ENCODE measurements around the gene PRLR. TPM values are rescaled to one million over a fixed set of nuclear protein-coding genes. Genes with fewer than 3 reads are reported as not detected.

The PRLR gene
- total RNA-seq, 2 donors from 2014 or later, result 4.1 to 6.5 TPM

DNA sequence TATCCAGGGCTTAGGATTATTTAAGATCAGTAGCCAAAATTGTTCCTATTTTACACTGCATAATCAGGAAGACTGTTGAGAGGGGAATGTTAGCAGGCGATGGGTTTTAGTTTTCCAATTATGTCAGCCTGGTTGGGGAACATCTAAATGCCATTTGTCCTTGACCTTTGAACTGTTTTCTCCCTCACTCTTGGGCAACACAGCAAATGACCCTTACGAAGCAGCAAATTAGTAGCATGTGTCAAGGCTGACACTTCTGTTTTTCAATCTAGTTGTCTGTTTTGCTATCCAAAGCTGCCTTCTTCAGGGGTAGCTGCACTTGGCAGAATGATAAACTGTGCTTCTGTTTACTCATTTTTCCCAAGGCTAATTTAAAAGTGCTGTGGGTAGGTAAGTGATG is 104.5 kb downstream of the PRLR start:
- H3K27me3 Mint-ChIP-seq (ENCODE audit: insufficient read depth), result no peaks in the 10 kb centered on the region
- no peaks in the 10 kb centered on the region for H3K9me3 Mint-ChIP-seq
- H3K36me3 Mint-ChIP-seq (ENCODE audit: low read depth), result no peaks in the 10 kb centered on the region
- Histone ChIP-seq H3K4me1 (ENCODE audit: control insufficient read depth, insufficient read depth, low read length) (no peaks in the 10 kb centered on the region), H3K27ac (ENCODE audit: low read depth, low read length) (no peak overlapping the region), H3K27me3 (ENCODE audit: control insufficient read depth, insufficient read depth, low read length, poor library complexity, severe bottlenecking) (no peaks in the 10 kb centered on the region), H3K4me3 (ENCODE audit: low read length) (no peak overlapping the region), H3K36me3 (ENCODE audit: control insufficient read depth, insufficient read depth, low read length) (no peaks in the 10 kb centered on the region), H3K9ac (ENCODE audit: extremely low read depth, low read length, poor library complexity, severe bottlenecking) (no peak overlapping the region), H3K9me3 (ENCODE audit: control insufficient read depth, low read length) (no peaks in the 10 kb centered on the region)
- TF ChIP-seq, protein P1, sequence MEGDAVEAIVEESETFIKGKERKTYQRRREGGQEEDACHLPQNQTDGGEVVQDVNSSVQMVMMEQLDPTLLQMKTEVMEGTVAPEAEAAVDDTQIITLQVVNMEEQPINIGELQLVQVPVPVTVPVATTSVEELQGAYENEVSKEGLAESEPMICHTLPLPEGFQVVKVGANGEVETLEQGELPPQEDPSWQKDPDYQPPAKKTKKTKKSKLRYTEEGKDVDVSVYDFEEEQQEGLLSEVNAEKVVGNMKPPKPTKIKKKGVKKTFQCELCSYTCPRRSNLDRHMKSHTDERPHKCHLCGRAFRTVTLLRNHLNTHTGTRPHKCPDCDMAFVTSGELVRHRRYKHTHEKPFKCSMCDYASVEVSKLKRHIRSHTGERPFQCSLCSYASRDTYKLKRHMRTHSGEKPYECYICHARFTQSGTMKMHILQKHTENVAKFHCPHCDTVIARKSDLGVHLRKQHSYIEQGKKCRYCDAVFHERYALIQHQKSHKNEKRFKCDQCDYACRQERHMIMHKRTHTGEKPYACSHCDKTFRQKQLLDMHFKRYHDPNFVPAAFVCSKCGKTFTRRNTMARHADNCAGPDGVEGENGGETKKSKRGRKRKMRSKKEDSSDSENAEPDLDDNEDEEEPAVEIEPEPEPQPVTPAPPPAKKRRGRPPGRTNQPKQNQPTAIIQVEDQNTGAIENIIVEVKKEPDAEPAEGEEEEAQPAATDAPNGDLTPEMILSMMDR (conservative IDR thresholded peaks at IDR 0.05), result no peak
- peaks cover 5% of the 10 kb centered on the region for H3K4me1 Mint-ChIP-seq
- no peak overlapping the region for H3K27ac Mint-ChIP-seq
- no peak for DNase-seq
- no peak overlapping the region for H3K4me3 Mint-ChIP-seq
- WGBS, 2 experiments (ENCODE audit: insufficient coverage in 1 of 2, insufficient read length in 1 of 2), result 92 to 100% methylated on average over 1 to 2 of the region's 2 CpGs

DNA sequence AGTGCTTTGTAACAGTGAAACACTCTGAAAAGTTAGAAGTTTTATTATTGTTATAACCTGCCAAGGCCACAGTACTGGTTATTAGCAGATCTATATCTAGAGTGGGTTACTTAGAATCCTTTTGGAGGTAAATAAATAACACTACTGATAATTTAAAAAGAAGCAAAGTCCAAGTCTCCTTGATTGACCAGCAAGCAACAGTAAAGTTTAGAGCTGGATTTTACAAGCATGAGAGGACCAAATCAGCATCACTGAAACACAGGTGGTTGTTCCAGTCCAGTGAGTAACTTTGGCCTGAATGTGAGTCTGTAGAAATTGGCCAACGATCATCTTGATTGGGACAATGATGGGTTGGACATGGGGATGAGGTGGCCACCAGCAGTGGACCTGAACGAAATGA is 105.4 kb downstream of the PRLR start:
- Mint-ChIP-seq H3K27me3 (ENCODE audit: insufficient read depth) (no peaks in the 10 kb centered on the region), H3K9me3 (no peaks in the 10 kb centered on the region), H3K4me3 (no peak overlapping the region), H3K27ac (no peak overlapping the region), H3K36me3 (ENCODE audit: low read depth) (no peaks in the 10 kb centered on the region), H3K4me1 (peaks cover 5% of the 10 kb centered on the region)
- H3K4me3 ChIP-seq (ENCODE audit: low read length), result no peak overlapping the region
- no peaks in the 10 kb centered on the region for H3K27me3 ChIP-seq (ENCODE audit: control insufficient read depth, insufficient read depth, low read length, poor library complexity, severe bottlenecking)
- H3K27ac ChIP-seq (ENCODE audit: low read depth, low read length), result no peak overlapping the region
- TF ChIP-seq, protein P1 (conservative IDR thresholded peaks at IDR 0.05), result no peak
- H3K4me1 ChIP-seq (ENCODE audit: control insufficient read depth, insufficient read depth, low read length), result no peaks in the 10 kb centered on the region
- H3K9ac ChIP-seq (ENCODE audit: extremely low read depth, low read length, poor library complexity, severe bottlenecking), result no peak overlapping the region
- no peaks in the 10 kb centered on the region for H3K36me3 ChIP-seq (ENCODE audit: control insufficient read depth, insufficient read depth, low read length)
- no peaks in the 10 kb centered on the region for H3K9me3 ChIP-seq (ENCODE audit: control insufficient read depth, low read length)
- 90 to 100% methylated on average over 2 of the region's 2 CpGs for WGBS, 2 experiments (ENCODE audit: insufficient coverage in 1 of 2, insufficient read length in 1 of 2)
- DNase-seq, result no peak

DNA sequence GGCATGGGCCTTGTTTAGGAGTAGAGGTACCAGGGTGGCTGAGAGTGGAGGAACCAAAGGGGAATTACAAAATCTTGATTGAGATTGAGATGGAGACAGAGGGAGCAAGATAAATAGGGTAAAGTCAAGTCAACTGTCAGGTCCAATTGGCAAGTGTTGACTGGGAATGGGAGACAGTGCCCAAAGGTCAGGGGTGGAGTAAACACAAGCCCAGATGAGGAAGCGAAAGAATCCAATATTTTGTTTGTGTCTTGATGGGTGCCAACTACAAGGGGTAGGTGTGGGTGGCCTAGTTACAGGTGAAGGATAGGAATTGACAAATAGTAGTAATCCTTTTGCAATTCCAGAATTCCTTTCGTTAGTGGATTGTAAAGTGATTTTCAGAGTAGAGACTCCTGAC is 107.5 kb downstream of the PRLR start:
- Histone ChIP-seq H3K4me1 (ENCODE audit: control insufficient read depth, insufficient read depth, low read length) (no peaks in the 10 kb centered on the region), H3K27ac (ENCODE audit: low read depth, low read length) (no peak overlapping the region), H3K27me3 (ENCODE audit: control insufficient read depth, insufficient read depth, low read length, poor library complexity, severe bottlenecking) (no peaks in the 10 kb centered on the region), H3K36me3 (ENCODE audit: control insufficient read depth, insufficient read depth, low read length) (no peaks in the 10 kb centered on the region), H3K9ac (ENCODE audit: extremely low read depth, low read length, poor library complexity, severe bottlenecking) (no peak overlapping the region), H3K4me3 (ENCODE audit: low read length) (no peak overlapping the region), H3K9me3 (ENCODE audit: control insufficient read depth, low read length) (no peaks in the 10 kb centered on the region)
- no peak overlapping the region for H3K27ac Mint-ChIP-seq
- H3K4me1 Mint-ChIP-seq, result no peaks in the 10 kb centered on the region
- no peaks in the 10 kb centered on the region for H3K9me3 Mint-ChIP-seq
- no peak overlapping the region for H3K4me3 Mint-ChIP-seq
- WGBS, 2 experiments (ENCODE audit: insufficient coverage in 1 of 2, insufficient read length in 1 of 2), result 93 to 100% methylated on average over 1 to 2 of the region's 2 CpGs
- DNase-seq, result no peak
- no peaks in the 10 kb centered on the region for H3K27me3 Mint-ChIP-seq (ENCODE audit: insufficient read depth)
- TF ChIP-seq, protein P1 (conservative IDR thresholded peaks at IDR 0.05), result no peak
- H3K36me3 Mint-ChIP-seq (ENCODE audit: low read depth), result no peaks in the 10 kb centered on the region

Measured in endodermal cell (in vitro differentiated cells).